GM19455 (cell line): Measurements from ENCODE around the gene NAP1L1.

Experiments used
- ATAC-seq: cut with Tn5 transposase; IDR thresholded peaks from one replicate; pipeline ENCODE4 v1.9.1; 2021; ENCODE audit not compliant: unreplicated experiment

The NAP1L1 gene, protein sequence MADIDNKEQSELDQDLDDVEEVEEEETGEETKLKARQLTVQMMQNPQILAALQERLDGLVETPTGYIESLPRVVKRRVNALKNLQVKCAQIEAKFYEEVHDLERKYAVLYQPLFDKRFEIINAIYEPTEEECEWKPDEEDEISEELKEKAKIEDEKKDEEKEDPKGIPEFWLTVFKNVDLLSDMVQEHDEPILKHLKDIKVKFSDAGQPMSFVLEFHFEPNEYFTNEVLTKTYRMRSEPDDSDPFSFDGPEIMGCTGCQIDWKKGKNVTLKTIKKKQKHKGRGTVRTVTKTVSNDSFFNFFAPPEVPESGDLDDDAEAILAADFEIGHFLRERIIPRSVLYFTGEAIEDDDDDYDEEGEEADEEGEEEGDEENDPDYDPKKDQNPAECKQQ

DNA sequence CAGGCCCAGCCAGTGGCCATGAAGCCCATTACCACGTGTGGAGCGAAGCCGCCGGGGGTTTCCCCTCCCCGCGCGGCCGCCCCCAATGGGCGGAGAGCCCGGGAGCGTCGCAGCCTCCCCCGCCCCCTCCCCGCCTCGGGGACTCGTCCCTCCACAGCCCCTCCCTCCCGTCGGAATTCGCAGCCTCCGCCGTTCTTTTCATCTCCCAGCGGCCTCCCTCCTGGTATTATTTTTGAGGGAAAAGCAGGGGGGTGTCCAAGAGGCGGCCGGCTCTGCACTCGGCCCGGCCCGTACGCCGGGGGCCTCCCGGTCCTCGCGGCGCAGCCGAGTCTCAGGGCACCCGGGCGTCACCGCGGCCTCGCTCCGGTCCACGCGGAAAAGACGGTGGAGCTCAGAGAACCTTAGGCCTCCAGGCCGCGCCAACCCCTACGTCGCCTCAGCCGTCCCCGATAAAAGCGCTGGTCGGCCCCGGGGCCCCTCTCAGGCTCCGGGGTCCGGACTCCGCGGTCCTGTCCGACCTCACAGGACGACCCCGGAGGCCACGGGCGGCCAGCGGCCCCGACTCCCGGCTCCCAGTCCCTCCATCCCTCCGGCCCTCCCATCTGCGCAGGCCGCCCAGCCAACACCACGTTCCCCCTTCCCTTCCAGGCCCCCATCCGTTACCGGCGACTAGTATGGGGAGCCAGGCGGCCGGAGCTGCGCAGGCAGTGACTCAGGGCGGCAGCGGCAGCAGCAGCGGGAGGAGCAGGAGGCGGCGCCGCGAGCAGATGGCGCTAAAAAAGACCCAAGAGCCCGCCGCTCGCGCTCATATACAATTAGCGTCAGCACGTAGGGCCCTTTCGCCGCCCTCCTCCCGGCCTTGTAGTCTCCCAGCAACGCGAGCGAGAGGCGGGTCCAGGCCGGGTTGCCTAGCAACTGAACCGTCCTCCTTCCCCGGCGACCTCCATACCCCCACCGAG lies at the start of gene NAP1L1:
Gene NAP1L1, minus strand, starts transcription at position 782 of the 959 bp plus-strand sequence. CDS start 10,466 bp downstream, outside the sequence.
- peak; percentile 97 for ATAC-seq

GRCh38 chr12:76127588-76127987 lies 43.1 kb upstream of the NAP1L1 start:
- ATAC-seq, result no peak

DNA sequence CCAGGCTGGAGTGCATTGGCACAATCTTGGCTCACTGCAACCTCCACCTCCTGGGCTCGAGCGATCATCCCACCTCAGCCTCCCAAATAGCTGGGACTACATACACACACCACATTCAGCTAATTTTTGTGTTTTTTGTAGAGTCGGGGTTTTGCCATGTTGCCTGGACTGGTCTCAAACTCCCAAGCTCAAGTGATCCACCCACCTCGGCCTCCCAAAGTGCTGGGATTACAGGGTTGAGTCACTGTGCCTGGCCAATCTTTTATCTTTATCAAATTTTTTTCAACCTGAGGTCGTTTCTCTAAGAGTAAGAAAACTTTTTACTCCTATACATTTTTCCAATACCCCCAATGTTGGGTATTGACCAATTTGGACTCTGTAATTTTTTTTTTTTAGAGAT lies 40.0 kb upstream of the NAP1L1 start:
- no peak for ATAC-seq

DNA sequence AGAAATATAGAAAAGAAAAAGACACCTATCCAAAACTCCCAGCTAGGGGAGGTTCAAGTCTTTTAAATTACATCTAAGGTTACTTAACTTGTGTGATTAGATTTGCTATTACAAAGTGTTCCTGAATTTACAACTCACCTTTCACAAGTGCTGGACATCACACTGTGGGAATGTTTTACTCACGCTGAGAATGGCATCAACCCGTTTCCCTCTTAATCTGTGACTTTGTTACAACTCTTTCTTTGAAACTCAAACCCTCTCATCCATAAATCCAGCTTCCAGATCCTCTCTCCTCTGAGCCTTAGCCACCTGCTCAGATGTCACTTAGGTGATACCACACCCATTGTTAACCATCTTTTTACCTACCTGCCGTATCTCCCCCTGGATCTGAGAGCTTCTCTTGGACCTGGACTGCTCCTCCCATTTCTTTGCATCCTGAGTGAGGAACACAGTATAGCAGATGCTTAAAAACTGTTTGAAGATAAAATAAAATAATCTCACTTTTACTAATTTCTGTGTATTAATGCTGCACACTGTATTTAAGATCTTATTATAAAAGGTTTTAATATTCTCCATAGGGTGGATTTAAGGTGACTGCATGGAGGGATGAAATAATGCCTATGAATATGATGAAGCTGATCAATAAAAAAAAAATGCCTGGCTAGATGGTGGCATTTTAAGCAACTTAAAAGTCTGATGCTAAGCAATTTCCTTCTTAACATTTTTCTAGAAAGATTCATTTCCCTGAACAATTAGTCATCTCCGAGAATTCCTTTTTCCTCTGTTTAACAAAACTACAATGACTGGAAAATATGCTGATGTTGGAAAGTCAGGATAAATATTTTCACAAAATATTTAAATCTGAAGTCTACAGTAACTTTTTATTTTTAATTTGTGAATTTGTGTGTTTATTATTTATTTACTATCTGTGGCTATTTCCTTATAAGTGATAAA lies 39.1 kb upstream of the NAP1L1 start:
- ATAC-seq, result no peak

- ATAC-seq, result no peak
Measured at GRCh38 chr12:76119887-76120286, 35.4 kb upstream of the NAP1L1 start.

DNA sequence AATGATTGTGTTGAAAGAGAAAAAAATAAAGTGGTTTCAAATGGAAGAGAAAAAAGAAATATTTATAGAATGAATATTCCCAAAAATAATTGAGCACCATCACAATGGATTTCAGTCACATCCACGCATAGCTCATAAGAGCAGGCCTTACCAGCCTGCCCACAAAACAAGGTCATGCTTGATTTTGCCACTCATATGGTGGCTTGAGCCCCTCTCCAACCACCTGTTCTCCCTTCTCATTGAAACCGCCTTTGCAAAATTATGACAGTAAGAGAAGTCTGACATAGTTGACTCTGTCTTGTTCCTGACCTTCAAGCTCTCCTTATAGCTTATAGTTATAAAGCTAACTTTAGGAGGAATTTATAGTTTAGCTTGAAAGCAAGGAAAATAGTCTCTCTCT lies 33.3 kb upstream of the NAP1L1 start:
- ATAC-seq, result no peak

GRCh38 chr12:76117067-76117691 lies 32.7 kb upstream of the NAP1L1 start:
- ATAC-seq, result no peak

GRCh38 chr12:76113800-76114757 lies 29.6 kb upstream of the NAP1L1 start:
- no peak for ATAC-seq

DNA sequence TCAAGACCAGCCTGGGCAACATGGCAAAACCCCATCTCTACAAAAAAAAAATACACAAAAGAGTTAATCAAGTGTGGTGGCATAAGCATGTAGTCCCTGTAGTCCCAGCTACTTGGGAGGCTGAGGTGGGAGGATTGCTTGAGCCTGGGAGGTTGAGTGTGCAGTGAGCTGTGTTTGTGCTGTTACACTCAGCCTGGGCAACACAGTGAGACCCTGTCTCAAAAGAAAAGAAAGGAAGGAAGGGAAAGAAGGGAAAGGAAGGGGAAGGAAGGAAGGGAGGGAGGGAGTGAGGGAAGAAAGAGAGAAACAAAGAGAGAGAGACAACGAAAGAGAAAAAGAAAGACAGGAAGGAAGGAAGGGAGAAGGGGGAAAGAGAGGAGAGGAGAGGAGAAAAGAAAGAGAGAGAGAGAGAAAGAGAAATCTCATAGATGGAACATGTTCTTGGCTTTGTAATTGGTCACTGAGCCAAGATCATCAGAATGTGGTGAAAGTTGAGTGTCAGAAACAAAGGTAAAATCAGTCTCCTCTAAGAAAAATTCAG lies 26.8 kb upstream of the NAP1L1 start:
- ATAC-seq, result no peak

DNA sequence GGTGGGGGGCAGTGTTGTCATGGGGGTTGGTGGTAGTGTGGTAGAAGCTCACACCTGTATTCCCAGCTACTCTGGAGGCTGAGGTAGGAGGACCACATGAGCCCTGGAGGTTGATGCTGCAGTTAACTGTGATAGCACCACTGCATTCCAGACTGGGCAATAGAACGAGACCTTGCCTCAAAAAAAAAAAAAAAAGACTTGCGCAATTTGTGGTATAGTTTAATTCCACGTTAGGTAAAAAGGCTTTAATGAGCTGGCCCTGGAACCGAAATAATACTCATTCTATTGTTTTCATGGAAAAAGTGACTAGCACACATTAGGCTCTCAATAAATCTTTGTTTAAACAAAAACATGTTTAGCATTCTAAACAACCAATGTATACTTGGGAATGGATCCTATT lies 25.4 kb upstream of the NAP1L1 start:
- no peak for ATAC-seq

DNA sequence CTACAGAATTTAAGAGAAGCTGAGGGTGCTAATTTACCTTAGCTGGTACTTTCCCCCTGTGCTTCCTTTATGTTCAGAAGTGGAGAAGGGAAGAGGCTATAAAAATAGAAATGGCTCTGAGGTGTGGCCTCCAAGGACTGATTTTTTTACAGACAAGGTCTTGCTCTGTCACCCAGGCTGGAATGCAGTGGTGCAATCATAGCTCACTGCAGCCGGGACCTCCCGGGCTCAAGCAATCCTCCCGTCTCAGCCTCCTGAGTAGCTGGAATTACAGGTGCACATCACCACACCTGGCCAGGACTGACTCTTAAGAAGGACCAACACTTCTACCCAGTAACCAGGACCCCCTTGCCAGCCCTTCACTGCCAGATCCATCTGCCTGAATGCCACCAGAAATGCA lies 23.9 kb upstream of the NAP1L1 start:
- no peak for ATAC-seq

DNA sequence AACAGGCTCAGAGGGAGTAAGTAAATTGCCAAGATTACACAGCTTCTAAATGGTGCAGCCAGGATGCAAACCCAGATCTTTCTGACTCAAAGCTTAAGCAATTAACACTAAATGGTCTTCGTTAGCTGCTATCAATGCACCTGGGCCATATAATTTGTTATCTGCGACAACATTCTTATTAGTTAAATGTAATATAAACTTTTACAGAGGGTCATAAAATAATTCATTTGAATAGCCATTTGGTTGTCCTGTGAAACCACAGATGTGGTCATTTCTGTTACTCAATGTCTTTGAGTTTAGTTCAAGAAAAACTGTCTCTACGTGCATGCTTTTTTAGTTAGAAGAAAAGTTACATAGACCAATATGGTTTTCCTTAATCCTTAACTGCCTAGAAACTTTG lies 22.1 kb upstream of the NAP1L1 start:
- ATAC-seq, result no peak

DNA sequence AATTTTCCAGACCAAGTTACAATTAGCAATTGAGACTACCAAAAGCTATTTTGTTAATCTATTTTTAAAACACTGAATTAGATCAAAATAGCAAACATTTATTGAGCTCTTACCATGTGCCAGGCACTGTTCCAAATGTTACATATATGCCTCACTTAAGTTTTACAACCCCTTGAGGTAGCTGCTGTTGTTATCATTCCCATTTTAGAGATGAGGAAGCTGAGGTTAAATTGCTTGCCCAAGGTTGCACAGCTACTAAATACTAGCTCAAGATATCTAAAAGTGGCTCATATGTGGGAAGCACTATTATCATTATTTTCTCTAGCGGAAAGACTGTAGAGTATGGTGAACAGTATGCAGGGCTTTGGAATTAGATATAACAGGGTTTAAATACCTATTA lies 19.5 kb upstream of the NAP1L1 start:
- ATAC-seq, result no peak

GRCh38 chr12:76101739-76102385 lies 17.4 kb upstream of the NAP1L1 start:
- ATAC-seq, result no peak

DNA sequence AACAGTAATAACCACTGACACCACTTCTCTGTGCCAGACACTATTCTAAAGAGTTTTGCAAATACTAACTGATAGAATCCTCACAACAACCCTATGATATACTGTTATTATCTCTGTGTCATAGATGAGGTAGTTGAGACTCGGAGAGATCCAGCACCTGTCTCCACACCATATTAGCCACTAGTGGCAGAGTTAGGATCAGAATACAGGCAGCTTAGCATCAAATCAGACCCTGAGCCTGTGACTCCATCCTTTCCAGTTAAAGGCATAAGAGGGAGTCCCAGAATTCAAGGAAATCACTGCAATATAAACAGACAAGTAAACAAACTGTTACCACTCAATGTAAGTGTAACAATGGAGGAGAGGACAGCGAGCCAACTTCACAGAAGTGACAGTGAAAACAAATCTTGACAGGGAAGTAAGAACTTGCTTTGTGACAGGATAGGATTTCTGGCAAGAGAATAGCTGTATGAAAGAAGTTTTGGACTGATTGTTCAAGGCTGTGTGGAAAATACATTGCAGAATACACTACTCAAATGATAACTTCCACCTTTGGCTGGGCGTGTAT lies 11.7 kb upstream of the NAP1L1 start:
- ATAC-seq, result no peak

GRCh38 chr12:76094754-76095153 lies 10.3 kb upstream of the NAP1L1 start:
- ATAC-seq, result no peak

- no peak for ATAC-seq
Measured at GRCh38 chr12:76091246-76091754, 6.8 kb upstream of the NAP1L1 start.

GRCh38 chr12:76085520-76085868 lies 1.0 kb upstream of the NAP1L1 start:
- ATAC-seq, result no peak
